Erythroblast (primary cell): ENCODE data around the gene RHBDD3.

Experiments used
- GATA1 ChIP-seq: IDR thresholded peaks from 2 replicates; pipeline ENCODE4 v1.6.1; 2011; ENCODE audit warnings: low read depth, mild to moderate bottlenecking, control low read depth, low read length, moderate library complexity
- POLR2A ChIP-seq: IDR thresholded peaks from 2 replicates; pipeline ENCODE4 v1.6.1; 2011; ENCODE audit warnings: mild to moderate bottlenecking, low read length

DNA sequence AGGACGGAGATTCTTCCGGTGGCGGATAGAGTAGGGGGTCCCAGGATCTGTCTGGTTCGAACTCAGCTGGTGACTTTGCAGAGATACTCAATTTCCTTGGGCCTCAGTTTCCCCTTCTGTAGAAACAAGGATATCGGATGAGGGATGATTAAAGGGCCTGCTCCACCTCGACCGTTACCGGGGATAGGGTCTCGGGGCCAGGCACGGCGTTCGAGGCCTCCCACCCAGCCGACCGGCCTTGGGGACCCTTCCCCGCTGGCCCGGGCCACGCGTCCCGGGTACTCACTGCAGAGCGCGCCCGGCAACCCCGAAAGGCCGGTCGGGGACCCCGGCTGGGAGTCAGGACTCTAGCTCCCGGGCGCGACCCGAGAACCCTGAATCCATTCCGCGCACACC lies 321 bp downstream of the RHBDD3 start:
- no peak for TF ChIP-seq POLR2A
- TF ChIP-seq GATA1, result no peak
